Activated CD4-positive, alpha-beta T cell treated with anti-CD3 and anti-CD28 coated beads for 48 hours (primary cell): Measurements from ENCODE around the gene FGF18.

Experiments used
- DNase-seq: peaks from one replicate; pipeline ENCODE4 v3.0.0-alpha.2; 2020

Gene FGF18

GRCh38 chr5:171505473-171506043 is 86.1 kb downstream of the FGF18 start:
- DNase-seq: no peak

- DNase-seq: no peak
Observed at GRCh38 chr5:171506951-171507350, 87.5 kb downstream of the FGF18 start.
